H9 (cell line): ENCODE data around the gene UGT2A1. TPM values are rescaled to one million over a fixed set of nuclear protein-coding genes. Genes with fewer than 3 reads are reported as not detected.

Source experiments
- DNase-seq: peaks from one replicate; pipeline ENCODE4 v3.0.0-alpha.2; 2017
- H2AFZ ChIP-seq: one replicate; pipeline ENCODE4 v1.6.1; 2013; ENCODE audit warnings: mild to moderate bottlenecking, low read length, control low read depth, moderate library complexity
- H2AK5ac ChIP-seq: 2 replicates; pipeline ENCODE4 v1.6.1; 2013; ENCODE audit warnings: low read length, control low read depth, mixed read lengths; ENCODE audit not compliant: insufficient read length
- H2BK120ac ChIP-seq: one replicate; pipeline ENCODE4 v1.6.1; 2013; ENCODE audit warnings: low read depth, mild to moderate bottlenecking, low read length, control low read depth, inconsistent platforms; ENCODE audit not compliant: poor library complexity, severe bottlenecking
- H2BK12ac ChIP-seq: 2 replicates; pipeline ENCODE4 v1.6.1; 2013; ENCODE audit warnings: low read length, control low read depth, mixed read lengths, low read depth; ENCODE audit not compliant: insufficient read length
- H2BK15ac ChIP-seq: 2 replicates; pipeline ENCODE4 v1.6.1; 2013; ENCODE audit warnings: low read depth, low read length, control low read depth
- H2BK20ac ChIP-seq: one replicate; pipeline ENCODE4 v1.6.1; 2013; ENCODE audit warnings: low read depth, mild to moderate bottlenecking, low read length, control low read depth, inconsistent platforms; ENCODE audit not compliant: poor library complexity, severe bottlenecking
- H2BK5ac ChIP-seq: 2 replicates; pipeline ENCODE4 v1.6.1; 2013; ENCODE audit warnings: low read length, control low read depth, mixed read lengths; ENCODE audit not compliant: insufficient read length
- H3K14ac ChIP-seq: 2 replicates; pipeline ENCODE4 v1.6.1; 2013; ENCODE audit warnings: low read length, control low read depth; ENCODE audit not compliant: insufficient read depth
- H3K18ac ChIP-seq: 2 replicates; pipeline ENCODE4 v1.6.1; 2013; ENCODE audit warnings: low read depth, mild to moderate bottlenecking, mixed read lengths, low read length, control low read depth; ENCODE audit not compliant: insufficient read length
- H3K23ac ChIP-seq: 2 replicates; pipeline ENCODE4 v1.6.1; 2013; ENCODE audit warnings: low read length, control low read depth, mixed read lengths, low read depth; ENCODE audit not compliant: insufficient read length
- H3K23me2 ChIP-seq: 2 replicates; pipeline ENCODE4 v1.6.1; 2013; ENCODE audit warnings: low read depth, mild to moderate bottlenecking, mixed read lengths, low read length, control low read depth; ENCODE audit not compliant: insufficient read length, poor library complexity, severe bottlenecking
- H3K27ac ChIP-seq: 2 replicates; pipeline ENCODE4 v1.5.1; 2013; ENCODE audit warnings: low read length, control low read depth, mixed read lengths, low read depth; ENCODE audit not compliant: insufficient read length
- H3K27me3 ChIP-seq: 2 replicates; pipeline ENCODE4 v1.6.1; 2013; ENCODE audit warnings: low read length, control low read depth, inconsistent platforms; ENCODE audit not compliant: insufficient read depth
- H3K4ac ChIP-seq: 2 replicates; pipeline ENCODE4 v1.6.1; 2013; ENCODE audit warnings: low read depth, mild to moderate bottlenecking, control low read depth, inconsistent platforms, low read length, moderate library complexity
- H3K4me1 ChIP-seq: 2 replicates; pipeline ENCODE4 v1.6.1; 2013; ENCODE audit warnings: low read length, control low read depth, inconsistent platforms; ENCODE audit not compliant: insufficient read depth
- H3K4me2 ChIP-seq: 2 replicates; pipeline ENCODE4 v1.6.1; 2013; ENCODE audit warnings: low read length, control low read depth, mixed read lengths; ENCODE audit not compliant: insufficient read length, insufficient read depth
- H3K56ac ChIP-seq: 2 replicates; pipeline ENCODE4 v1.6.1; 2013; ENCODE audit warnings: low read depth, mild to moderate bottlenecking, mixed read lengths, low read length, control low read depth; ENCODE audit not compliant: insufficient read length
- H3K79me1 ChIP-seq: 2 replicates; pipeline ENCODE4 v1.6.1; 2013; ENCODE audit warnings: low read depth, mild to moderate bottlenecking, moderate library complexity, low read length, control low read depth, inconsistent platforms; ENCODE audit not compliant: insufficient read depth, poor library complexity, severe bottlenecking
- H3K79me2 ChIP-seq: 2 replicates; pipeline ENCODE4 v1.6.1; 2013; ENCODE audit warnings: low read length, control low read depth, inconsistent platforms; ENCODE audit not compliant: insufficient read depth
- H3K9ac ChIP-seq: 2 replicates; pipeline ENCODE4 v1.6.1; 2013; ENCODE audit warnings: low read length, control low read depth, mixed read lengths; ENCODE audit not compliant: insufficient read length; ENCODE audit errors: extremely low read depth
- H3K9me3 ChIP-seq: one replicate; pipeline ENCODE4 v1.6.1; 2013; ENCODE audit warnings: low read depth, low read length, inconsistent platforms; ENCODE audit not compliant: control insufficient read depth
- H3T11ph ChIP-seq: one replicate; pipeline ENCODE4 v1.6.1; 2013; ENCODE audit warnings: mild to moderate bottlenecking, low read length, control low read depth, inconsistent platforms
- H4K20me1 ChIP-seq: one replicate; pipeline ENCODE4 v1.6.1; 2013; ENCODE audit not compliant: control insufficient read depth, insufficient read length, insufficient read depth
- H4K5ac ChIP-seq: 2 replicates; pipeline ENCODE4 v1.6.1; 2013; ENCODE audit warnings: low read depth, mild to moderate bottlenecking, mixed read lengths, low read length, control low read depth; ENCODE audit not compliant: insufficient read length
- H4K8ac ChIP-seq: replicated peaks from 2 replicates; pipeline ENCODE4 v1.6.1; 2013; ENCODE audit warnings: low read length, control low read depth, mixed read lengths, low read depth; ENCODE audit not compliant: insufficient read length
- H4K91ac ChIP-seq: 2 replicates; pipeline ENCODE4 v1.6.1; 2013; ENCODE audit warnings: low read depth, mild to moderate bottlenecking, moderate library complexity, mixed read lengths, low read length, control low read depth; ENCODE audit not compliant: insufficient read length
- H3K27ac Mint-ChIP-seq, 3 experiments: 2 replicates in 2 of 3; 3 replicates in 1 of 3; pipeline ENCODE4 v1.8.0; 2020 to 2021; ENCODE audit warnings: mixed read lengths in 3 of 3, mild to moderate bottlenecking in 1 of 3, moderate library complexity in 1 of 3
- H3K27me3 Mint-ChIP-seq: 2 replicates; pipeline ENCODE4 v1.8.0; 2021; ENCODE audit warnings: low read depth, mild to moderate bottlenecking, moderate library complexity, mixed read lengths
- H3K36me3 Mint-ChIP-seq, 3 experiments: 2 replicates in 2 of 3; 3 replicates in 1 of 3; pipeline ENCODE4 v1.8.0; 2020 to 2021; ENCODE audit warnings: low read depth in 3 of 3, mixed read lengths in 3 of 3; ENCODE audit not compliant: insufficient read depth in 1 of 3
- H3K4me1 Mint-ChIP-seq, 2 experiments: 2 replicates each; pipeline ENCODE4 v1.8.0; 2020; ENCODE audit warnings: mixed read lengths in 2 of 2
- H3K4me3 Mint-ChIP-seq, 2 experiments: 2 replicates in 1 of 2; 3 replicates in 1 of 2; pipeline ENCODE4 v1.8.0; 2020 to 2021; ENCODE audit warnings: mild to moderate bottlenecking in 2 of 2, mixed read lengths in 2 of 2, moderate library complexity in 1 of 2
- H3K9me3 Mint-ChIP-seq, 2 experiments: 2 replicates in 1 of 2; 3 replicates in 1 of 2; pipeline ENCODE4 v1.8.0; 2020; ENCODE audit warnings: mild to moderate bottlenecking in 2 of 2, mixed read lengths in 2 of 2, moderate library complexity in 1 of 2
- WGBS: extraction: QIAGEN DNeasy Blood & Tissue Kit; methylation state at CpG from one replicate; pipeline ENCODE4 v1.1.7; 2013; ENCODE audit warnings: missing lambda C conversion rate, low lambda C conversion rate, mixed read lengths; ENCODE audit not compliant: insufficient read length; ENCODE audit errors: extremely low coverage; 5-methylcytosine and 5-hydroxymethylcytosine counted together
- total RNA-seq: library from RNA; stranded (reverse); gene quantifications from 2 replicates; pipeline ENCODE4 v1.2.1, GENCODE V29; 2021
- TF ChIP-seq, protein P1 (sequence below): fragments of 200-600 bp; sonication (generic); conservative IDR thresholded peaks from 3 replicates; pipeline ENCODE4 v1.8.0; 2021; ENCODE audit warnings: antibody characterized with exemption, mild to moderate bottlenecking

UGT2A1 gene
- total RNA-seq, 1 experiment from 2014 or later = not detected

DNA sequence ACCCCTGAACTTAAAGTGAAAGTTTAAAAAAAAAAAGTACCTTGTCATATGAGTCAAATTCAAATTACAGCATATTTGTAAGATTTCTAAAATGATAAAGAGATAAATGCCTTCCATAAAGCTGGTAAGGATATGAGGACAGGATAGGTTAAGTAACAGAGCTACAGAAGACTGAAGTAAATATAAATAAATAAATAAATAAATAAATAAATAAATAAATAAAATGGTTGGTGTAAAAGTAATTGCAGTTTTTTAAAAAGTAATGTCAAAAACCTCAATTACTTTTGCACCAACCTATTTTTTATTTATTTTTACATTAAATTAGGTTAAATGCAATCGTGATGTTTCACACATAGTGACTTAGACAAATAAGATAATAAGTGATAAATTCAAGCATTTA is 75.8 kb downstream of the UGT2A1 start:
- H3T11ph ChIP-seq = no peak overlapping the region
- H3K4ac ChIP-seq = no peak overlapping the region
- Mint-ChIP-seq H3K27ac (no peak overlapping the region), H3K36me3 (no peaks in the 10 kb centered on the region; a peak in 1 of 7 replicates), H3K4me3 (no peak overlapping the region), H3K4me1 (no peaks in the 10 kb centered on the region), H3K27me3 (no peaks in the 10 kb centered on the region), H3K9me3 (peaks cover 0 to 2% of the 10 kb centered on the region in 2 experiments; a peak in 2 of 5 replicates)
- H3K18ac ChIP-seq = no peak overlapping the region
- no peak overlapping the region for H4K5ac ChIP-seq
- TF ChIP-seq, protein P1, sequence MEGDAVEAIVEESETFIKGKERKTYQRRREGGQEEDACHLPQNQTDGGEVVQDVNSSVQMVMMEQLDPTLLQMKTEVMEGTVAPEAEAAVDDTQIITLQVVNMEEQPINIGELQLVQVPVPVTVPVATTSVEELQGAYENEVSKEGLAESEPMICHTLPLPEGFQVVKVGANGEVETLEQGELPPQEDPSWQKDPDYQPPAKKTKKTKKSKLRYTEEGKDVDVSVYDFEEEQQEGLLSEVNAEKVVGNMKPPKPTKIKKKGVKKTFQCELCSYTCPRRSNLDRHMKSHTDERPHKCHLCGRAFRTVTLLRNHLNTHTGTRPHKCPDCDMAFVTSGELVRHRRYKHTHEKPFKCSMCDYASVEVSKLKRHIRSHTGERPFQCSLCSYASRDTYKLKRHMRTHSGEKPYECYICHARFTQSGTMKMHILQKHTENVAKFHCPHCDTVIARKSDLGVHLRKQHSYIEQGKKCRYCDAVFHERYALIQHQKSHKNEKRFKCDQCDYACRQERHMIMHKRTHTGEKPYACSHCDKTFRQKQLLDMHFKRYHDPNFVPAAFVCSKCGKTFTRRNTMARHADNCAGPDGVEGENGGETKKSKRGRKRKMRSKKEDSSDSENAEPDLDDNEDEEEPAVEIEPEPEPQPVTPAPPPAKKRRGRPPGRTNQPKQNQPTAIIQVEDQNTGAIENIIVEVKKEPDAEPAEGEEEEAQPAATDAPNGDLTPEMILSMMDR = no peak
- no peaks in the 10 kb centered on the region for H3K4me1 ChIP-seq
- no peak overlapping the region for H3K4me2 ChIP-seq
- DNase-seq = no peak
- H3K23me2 ChIP-seq = no peaks in the 10 kb centered on the region
- H3K27ac ChIP-seq = no peak overlapping the region
- H2BK20ac ChIP-seq = no peak overlapping the region
- H3K14ac ChIP-seq = no peak overlapping the region
- no peak overlapping the region for H3K23ac ChIP-seq
- no peak overlapping the region for H3K56ac ChIP-seq
- no peak overlapping the region for H2AK5ac ChIP-seq
- no peak overlapping the region for H2BK5ac ChIP-seq
- no peak overlapping the region for H4K91ac ChIP-seq
- no peak overlapping the region for H2BK120ac ChIP-seq
- no peaks in the 10 kb centered on the region for H3K79me2 ChIP-seq
- H2BK15ac ChIP-seq = no peak overlapping the region
- no CpG with 5 or more reads among the region's 1 CpG for WGBS
- H4K8ac ChIP-seq = no peak overlapping the region
- no peaks in the 10 kb centered on the region for H3K27me3 ChIP-seq
- no peaks in the 10 kb centered on the region for H3K79me1 ChIP-seq
- H3K9me3 ChIP-seq = no peaks in the 10 kb centered on the region
- H4K20me1 ChIP-seq = no peaks in the 10 kb centered on the region
- no peak overlapping the region for H2BK12ac ChIP-seq
- no peak overlapping the region for H3K9ac ChIP-seq
- no peak overlapping the region for H2AFZ ChIP-seq
